Lower lobe of right lung (tissue), 2 donors: ENCODE data around the gene DOK3. TPM values are rescaled to one million over a fixed set of nuclear protein-coding genes. Genes with fewer than 3 reads are reported as not detected.

Experiments
- ATAC-seq, 2 donors: fragments of 200-7000 bp; cut with Tn5 transposase; one replicate each; pipeline ENCODE4 v1.9.1; 2020 to 2022; ENCODE audit warnings: mild to moderate bottlenecking in 2 of 2, moderate library complexity in 2 of 2
- DNase-seq: peaks from one replicate; pipeline ENCODE4 v3.0.0-alpha.2; 2020
- H3K27ac ChIP-seq: fragments of 200-600 bp; one replicate; pipeline ENCODE4 v1.8.0; 2022
- H3K27me3 ChIP-seq: fragments of 200-600 bp; one replicate; pipeline ENCODE4 v1.8.0; 2022; ENCODE audit warnings: low read depth
- H3K36me3 ChIP-seq: fragments of 200-600 bp; one replicate; pipeline ENCODE4 v1.8.0; 2022; ENCODE audit warnings: mild to moderate bottlenecking
- H3K4me1 ChIP-seq: fragments of 200-600 bp; one replicate; pipeline ENCODE4 v1.8.0; 2022
- H3K4me3 ChIP-seq: fragments of 200-600 bp; one replicate; pipeline ENCODE4 v1.8.0; 2022; ENCODE audit warnings: mild to moderate bottlenecking
- H3K9me3 ChIP-seq: fragments of 200-600 bp; one replicate; pipeline ENCODE4 v1.8.0; 2022
- CTCF ChIP-seq: fragments of 200-600 bp; IDR thresholded peaks from one replicate; pipeline ENCODE4 v1.8.0; 2022; ENCODE audit warnings: antibody characterized with exemption, mild to moderate bottlenecking
- intact Hi-C: fragments of 100-400 bp; cut with DNase I; formaldehyde crosslinking; loops from one replicate; pipeline ENCODE4 v1.11.0; 2022
- total RNA-seq: library from RNA; stranded (reverse); fragmentation: NEBNext Ultra II Directional; extraction: Animal tissue kit (Norgen Biotek cat#: 25700); gene quantifications from one replicate; pipeline ENCODE4 v1.2.1, GENCODE V29; 2021
- donor health status: DM: no; HTN: yes; CAD: no; lungs with severe emphysema.

DOK3 gene
- total RNA-seq, 1 donor from 2014 or later: 76.5 TPM

GRCh38 chr5:177510567-177511053 lies 984 bp upstream of the DOK3 start:
- Histone ChIP-seq H3K4me3 (peak overlapping the region; percentile 59), H3K4me1 (peaks cover 32% of the 10 kb centered on the region), H3K27ac (peak overlapping the region; percentile 89), H3K36me3 (peaks cover 55% of the 10 kb centered on the region), H3K27me3 (no peaks in the 10 kb centered on the region), H3K9me3 (no peaks in the 10 kb centered on the region)
- no peak for TF ChIP-seq CTCF
- ATAC-seq: peak; percentile 53 to 63
- peak; percentile 86 for DNase-seq
- intact Hi-C loops: no loop called here

GRCh38 chr5:177509991-177510566 lies 453 bp upstream of the DOK3 start:
- Histone ChIP-seq H3K9me3 (no peaks in the 10 kb centered on the region), H3K27me3 (no peaks in the 10 kb centered on the region), H3K4me3 (peak overlapping the region; percentile 59), H3K4me1 (peaks cover 28% of the 10 kb centered on the region), H3K27ac (peak overlapping the region; percentile 89), H3K36me3 (peaks cover 50% of the 10 kb centered on the region)
- no peak for TF ChIP-seq CTCF
- intact Hi-C loops: no loop called here
- ATAC-seq: peak; percentile 24 to 29
- DNase-seq: no peak

- Histone ChIP-seq H3K27ac (peak overlapping the region; percentile 89), H3K9me3 (no peaks in the 10 kb centered on the region), H3K4me1 (peaks cover 28% of the 10 kb centered on the region), H3K4me3 (peak overlapping the region; percentile 59), H3K27me3 (no peaks in the 10 kb centered on the region), H3K36me3 (peaks cover 42% of the 10 kb centered on the region)
- DNase-seq (no peak), ATAC-seq (no peak)
- no peak for TF ChIP-seq CTCF
- intact Hi-C loops: no loop called here
Measured at GRCh38 chr5:177508837-177509236, 789 bp downstream of the DOK3 start.

GRCh38 chr5:177508221-177508611 lies 1.4 kb downstream of the DOK3 start:
- DNase-seq: no peak
- Histone ChIP-seq H3K27ac (peak overlapping the region; percentile 89), H3K27me3 (no peaks in the 10 kb centered on the region), H3K4me3 (peak overlapping the region; percentile 59), H3K4me1 (peaks cover 28% of the 10 kb centered on the region), H3K36me3 (peaks cover 40% of the 10 kb centered on the region), H3K9me3 (no peaks in the 10 kb centered on the region)
- intact Hi-C loops: no loop called here
- no peak for ATAC-seq
- TF ChIP-seq CTCF: peak; percentile 2

- intact Hi-C loops: no loop called here
- Histone ChIP-seq H3K4me3 (peak overlapping the region; percentile 59), H3K27me3 (no peaks in the 10 kb centered on the region), H3K27ac (peak overlapping the region; percentile 89), H3K4me1 (peaks cover 28% of the 10 kb centered on the region), H3K36me3 (peaks cover 35% of the 10 kb centered on the region), H3K9me3 (no peaks in the 10 kb centered on the region)
- ATAC-seq: peak; percentile 2 to 33
- no peak for DNase-seq
- TF ChIP-seq CTCF: peak; percentile 12
Measured at GRCh38 chr5:177507596-177508220, 1.9 kb downstream of the DOK3 start.
